Activated naive CD4-positive, alpha-beta T cell treated with anti-CD3 and anti-CD28 coated beads for 36 hours (primary cell): ENCODE results near the gene GPR176. TPM values are rescaled to one million over a fixed set of nuclear protein-coding genes. Genes with fewer than 3 reads are reported as not detected.
A peak's percentile ranks its signal among the peaks of the same experiment; 100 is the strongest.

Source experiments
- CTCF ChIA-PET: fragments of 350-600 bp; sonication (Branson Sonifier 250); formaldehyde crosslinking; loops from one replicate; lab custom pipeline; 2021; ENCODE audit warnings: antibody characterized with exemption; lab: Charles Lee
- DNase-seq: peaks from one replicate; pipeline ENCODE4 v3.0.0-alpha.2; 2020
- H3K27ac Mint-ChIP-seq: one replicate; pipeline ENCODE4 v1.8.0; 2021; ENCODE audit warnings: mild to moderate bottlenecking, mixed read lengths
- H3K27me3 Mint-ChIP-seq: one replicate; pipeline ENCODE4 v1.8.0; 2021; ENCODE audit warnings: low read depth, mixed read lengths
- H3K36me3 Mint-ChIP-seq: one replicate; pipeline ENCODE4 v1.8.0; 2021; ENCODE audit warnings: low read depth, mixed read lengths
- H3K4me1 Mint-ChIP-seq: one replicate; pipeline ENCODE4 v1.8.0; 2021; ENCODE audit warnings: low read depth, mixed read lengths
- H3K4me3 Mint-ChIP-seq: one replicate; pipeline ENCODE4 v1.8.0; 2021; ENCODE audit warnings: mild to moderate bottlenecking, moderate library complexity, mixed read lengths
- H3K9me3 Mint-ChIP-seq: one replicate; pipeline ENCODE4 v1.8.0; 2021; ENCODE audit warnings: mixed read lengths
- intact Hi-C: fragments of 100-400 bp; cut with micrococcal nuclease; formaldehyde crosslinking; loops from one replicate; pipeline ENCODE4 v1.15.1; 2023
- total RNA-seq, 2 experiments: library from RNA; stranded (reverse); gene quantifications; one replicate each; pipeline ENCODE4 v1.2.3, GENCODE V29; 2021

GPR176 gene
- total RNA-seq, 2 experiments from 2014 or later, result 0.17 to 0.24 TPM

- intact Hi-C loops, result loop anchor here (5.0 kb wide), 1 partner anchor 135 kb away; no protein-coding TSS in a partner anchor
Observed at GRCh38 chr15:39887211-39887610, 32.9 kb downstream of the GPR176 start.

GRCh38 chr15:39886418-39886817, 33.6 kb downstream of the GPR176 start:
- H3K4me1 Mint-ChIP-seq, result no peaks in the 10 kb centered on the region
- intact Hi-C loops, result loop anchor here (5.0 kb wide), 1 partner anchor 136 kb away; no protein-coding TSS in a partner anchor
- CTCF ChIA-PET, result no interaction called here
- no peak overlapping the region for H3K4me3 Mint-ChIP-seq
- DNase-seq, result no peak
- no peaks in the 10 kb centered on the region for H3K36me3 Mint-ChIP-seq
- no peaks in the 10 kb centered on the region for H3K9me3 Mint-ChIP-seq
- H3K27me3 Mint-ChIP-seq, result peaks cover 7% of the 10 kb centered on the region
- no peak overlapping the region for H3K27ac Mint-ChIP-seq

More at GRCh38 chr15:39887211-39887610, 32.9 kb downstream of the GPR176 start:
- CTCF ChIA-PET, result interaction anchor here (0.6 to 1.5 kb wide), 10 partner anchors 22 to 398 kb away, joined by 3 to 6 read pairs (median 4); no protein-coding TSS in a partner anchor
- Mint-ChIP-seq H3K9me3 (no peaks in the 10 kb centered on the region), H3K36me3 (no peaks in the 10 kb centered on the region), H3K27ac (no peak overlapping the region), H3K4me1 (no peaks in the 10 kb centered on the region), H3K4me3 (no peak overlapping the region), H3K27me3 (peaks cover 7% of the 10 kb centered on the region)
- DNase-seq, result no peak

- DNase-seq, result no peak
- no peaks in the 10 kb centered on the region for H3K36me3 Mint-ChIP-seq
- peaks cover 7% of the 10 kb centered on the region for H3K27me3 Mint-ChIP-seq
- H3K27ac Mint-ChIP-seq, result no peak overlapping the region
- H3K4me1 Mint-ChIP-seq, result no peaks in the 10 kb centered on the region
- intact Hi-C loops, result loop anchor here (5.0 kb wide), 1 partner anchor 137 kb away; no protein-coding TSS in a partner anchor
- CTCF ChIA-PET, result no interaction called here
- no peaks in the 10 kb centered on the region for H3K9me3 Mint-ChIP-seq
- H3K4me3 Mint-ChIP-seq, result no peak overlapping the region
Observed at GRCh38 chr15:39885099-39885777, 34.8 kb downstream of the GPR176 start.

- peaks cover 7% of the 10 kb centered on the region for H3K27me3 Mint-ChIP-seq
- no peak overlapping the region for H3K4me3 Mint-ChIP-seq
- no peaks in the 10 kb centered on the region for H3K9me3 Mint-ChIP-seq
- no peak for DNase-seq
- CTCF ChIA-PET, result interaction anchor here (0.8 kb wide), 1 partner anchor 128 kb away, joined by 3 read pairs; no protein-coding TSS in a partner anchor
- no peak overlapping the region for H3K27ac Mint-ChIP-seq
- no peaks in the 10 kb centered on the region for H3K4me1 Mint-ChIP-seq
- intact Hi-C loops, result no loop called here
- no peaks in the 10 kb centered on the region for H3K36me3 Mint-ChIP-seq
Observed at GRCh38 chr15:39884351-39884750, 35.7 kb downstream of the GPR176 start.

GRCh38 chr15:39882602-39883001, 37.5 kb downstream of the GPR176 start:
- no peak overlapping the region for H3K4me3 Mint-ChIP-seq
- H3K36me3 Mint-ChIP-seq, result no peaks in the 10 kb centered on the region
- intact Hi-C loops, result no loop called here
- peaks cover 7% of the 10 kb centered on the region for H3K27me3 Mint-ChIP-seq
- no peak overlapping the region for H3K27ac Mint-ChIP-seq
- DNase-seq, result no peak
- H3K4me1 Mint-ChIP-seq, result no peaks in the 10 kb centered on the region
- H3K9me3 Mint-ChIP-seq, result no peaks in the 10 kb centered on the region
- CTCF ChIA-PET, result interaction anchor here (0.6 to 0.7 kb wide), 2 partner anchors 46 to 110 kb away, joined by 3 read pairs; no protein-coding TSS in a partner anchor

DNA sequence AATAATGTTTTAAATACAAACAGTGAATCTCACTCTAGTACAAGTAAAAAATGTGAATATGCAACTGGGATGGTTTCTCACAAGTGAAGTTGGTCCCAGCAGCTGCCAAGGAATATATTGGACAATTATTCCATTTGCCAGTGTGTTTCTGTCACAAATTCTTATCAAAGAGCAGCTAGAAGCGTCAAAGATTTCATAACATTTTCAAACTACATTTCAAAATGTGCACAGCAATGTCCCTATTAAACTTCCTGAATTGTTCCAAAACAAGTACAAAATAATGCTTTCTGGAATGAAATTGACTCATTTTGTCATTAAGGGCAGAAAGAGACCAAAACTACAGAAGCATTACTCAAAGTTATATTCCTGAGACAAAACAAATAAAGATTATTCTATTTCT, 38.3 kb downstream of the GPR176 start:
- no peaks in the 10 kb centered on the region for H3K9me3 Mint-ChIP-seq
- H3K4me3 Mint-ChIP-seq, result no peak overlapping the region
- H3K27ac Mint-ChIP-seq, result no peak overlapping the region
- CTCF ChIA-PET, result no interaction called here
- intact Hi-C loops, result no loop called here
- peaks cover 7% of the 10 kb centered on the region for H3K27me3 Mint-ChIP-seq
- H3K4me1 Mint-ChIP-seq, result no peaks in the 10 kb centered on the region
- DNase-seq, result no peak
- H3K36me3 Mint-ChIP-seq, result no peaks in the 10 kb centered on the region

DNA sequence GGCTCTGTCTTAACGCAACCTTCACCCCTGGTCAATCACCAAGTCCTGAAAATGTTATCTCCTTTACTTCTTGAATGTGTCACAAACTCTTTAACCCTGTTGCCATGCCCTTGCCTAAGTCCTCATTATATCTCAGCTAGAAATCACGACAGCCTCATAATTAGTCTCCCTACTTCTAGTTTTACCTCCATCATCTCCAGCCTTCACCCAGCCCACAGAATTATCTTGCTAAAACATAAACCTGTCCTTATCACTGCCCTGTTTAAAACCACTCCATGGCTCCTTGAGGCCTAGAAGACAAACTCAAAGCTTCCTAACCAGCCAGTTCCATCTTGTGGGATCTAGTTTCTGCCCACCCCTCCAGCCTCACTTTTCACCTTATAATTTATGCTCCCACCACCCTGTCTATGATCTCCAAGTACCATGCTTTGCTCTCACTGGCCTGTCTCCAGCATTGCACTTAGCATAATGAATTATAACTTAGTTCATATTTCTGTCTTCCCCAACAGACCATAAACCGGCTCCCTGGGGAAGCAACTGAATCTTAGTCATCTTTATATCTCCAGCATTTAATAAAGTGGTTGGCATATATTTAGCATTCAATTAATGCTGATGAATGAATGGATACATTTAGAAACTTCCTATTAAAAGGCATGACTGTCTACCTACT, 39.2 kb downstream of the GPR176 start:
- CTCF ChIA-PET, result no interaction called here
- intact Hi-C loops, result no loop called here
- Mint-ChIP-seq H3K9me3 (no peaks in the 10 kb centered on the region), H3K4me1 (no peaks in the 10 kb centered on the region), H3K4me3 (no peak overlapping the region), H3K27ac (no peak overlapping the region), H3K36me3 (no peaks in the 10 kb centered on the region), H3K27me3 (peaks cover 7% of the 10 kb centered on the region)
- no peak for DNase-seq

DNA sequence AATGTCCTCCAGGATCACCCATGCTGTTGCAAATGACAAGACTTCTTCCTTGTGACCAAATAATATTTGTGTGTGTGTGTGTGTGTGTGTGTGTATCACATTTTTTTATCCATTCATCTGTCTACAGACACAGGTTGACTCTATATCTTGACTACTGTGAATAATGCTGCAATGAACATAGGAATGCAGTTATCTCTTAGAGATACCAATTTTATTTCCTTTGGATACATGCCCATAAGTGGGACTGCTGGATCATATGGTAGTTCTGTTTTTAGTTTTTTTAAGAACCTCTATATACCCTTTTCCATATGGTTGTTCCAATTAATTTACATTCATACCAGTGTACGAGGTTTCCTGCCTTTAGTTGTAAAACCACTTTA, 41.7 kb downstream of the GPR176 start:
- no peak for DNase-seq
- H3K4me3 Mint-ChIP-seq, result no peak overlapping the region
- intact Hi-C loops, result no loop called here
- H3K36me3 Mint-ChIP-seq, result no peaks in the 10 kb centered on the region
- H3K9me3 Mint-ChIP-seq, result no peaks in the 10 kb centered on the region
- no peak overlapping the region for H3K27ac Mint-ChIP-seq
- CTCF ChIA-PET, result interaction anchor here (0.7 kb wide), 1 partner anchor 208 kb away, joined by 4 read pairs; no protein-coding TSS in a partner anchor
- H3K4me1 Mint-ChIP-seq, result peaks cover 4% of the 10 kb centered on the region
- peaks cover 4% of the 10 kb centered on the region for H3K27me3 Mint-ChIP-seq

DNA sequence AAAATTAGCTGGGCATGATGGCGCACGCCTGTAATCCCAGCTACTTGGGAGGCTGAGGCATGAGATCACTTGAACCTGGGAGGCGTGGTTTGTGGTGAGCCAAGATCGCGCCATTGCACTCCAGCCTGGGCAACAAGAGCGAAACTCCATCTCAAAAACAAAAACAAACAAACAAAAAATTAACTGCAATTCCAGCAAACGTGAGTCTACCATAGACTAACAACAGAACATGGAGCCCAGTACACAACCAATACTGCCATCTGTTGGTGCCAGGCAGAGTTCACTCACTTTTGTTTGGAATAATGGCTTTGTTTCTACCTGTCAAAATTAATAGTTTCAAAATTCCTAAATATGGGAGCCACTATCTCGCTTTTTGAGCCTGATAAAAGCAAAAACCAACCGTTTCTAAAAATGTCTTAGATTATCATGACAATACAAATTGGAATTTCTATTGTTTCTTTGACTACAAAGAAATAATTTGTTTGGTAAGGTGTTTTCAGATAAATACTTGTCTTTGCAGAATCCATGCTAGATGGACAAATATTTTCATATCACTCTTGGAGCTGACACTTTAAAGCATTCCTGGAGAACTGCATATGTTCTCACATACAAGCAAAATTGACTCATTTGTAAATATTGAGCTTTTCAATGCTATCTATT, 45.0 kb downstream of the GPR176 start:
- H3K4me3 Mint-ChIP-seq, result no peak overlapping the region
- no peak overlapping the region for H3K27ac Mint-ChIP-seq
- intact Hi-C loops, result loop anchor here (1.0 to 5.0 kb wide), 4 partner anchors 73 to 293 kb away; partner anchors contain the start of gene THBS1
- H3K27me3 Mint-ChIP-seq, result peaks cover 2% of the 10 kb centered on the region
- CTCF ChIA-PET, result interaction anchor here (0.6 to 3.2 kb wide), 8 partner anchors 24 to 189 kb away, joined by 3 to 17 read pairs (median 4); partner anchors contain the start of gene FSIP1
- H3K9me3 Mint-ChIP-seq, result no peaks in the 10 kb centered on the region
- H3K36me3 Mint-ChIP-seq, result no peaks in the 10 kb centered on the region
- peak; percentile 54 for DNase-seq
- H3K4me1 Mint-ChIP-seq, result peaks cover 4% of the 10 kb centered on the region

DNA sequence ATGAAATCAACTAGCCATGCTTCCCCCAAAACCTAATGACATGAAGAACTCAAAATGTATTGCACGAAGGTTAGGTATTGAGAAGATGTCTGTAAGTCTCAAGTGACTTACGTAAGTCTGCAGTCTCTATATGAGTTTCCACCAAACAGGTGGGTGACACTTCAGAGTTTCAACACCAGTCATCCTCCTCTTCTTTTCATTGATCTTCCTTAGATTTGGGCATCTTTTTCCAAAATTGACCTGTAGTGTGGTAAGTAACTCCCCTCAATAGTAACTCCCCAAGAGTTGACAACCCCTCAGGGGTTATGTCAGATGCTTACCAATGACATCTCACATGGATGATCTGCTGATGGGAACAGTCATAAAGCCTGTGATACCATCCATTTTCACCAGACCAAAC, 46.1 kb downstream of the GPR176 start:
- intact Hi-C loops, result loop anchor here (5.0 kb wide), 1 partner anchor 292 kb away; the partner anchor contains the start of gene THBS1
- no peaks in the 10 kb centered on the region for H3K36me3 Mint-ChIP-seq
- DNase-seq, result peak; percentile 6
- no peak overlapping the region for H3K4me3 Mint-ChIP-seq
- peaks cover 4% of the 10 kb centered on the region for H3K4me1 Mint-ChIP-seq
- CTCF ChIA-PET, result interaction anchor here (0.6 to 3.2 kb wide), 5 partner anchors 40 to 188 kb away, joined by 4 to 17 read pairs (median 6); no protein-coding TSS in a partner anchor
- H3K9me3 Mint-ChIP-seq, result no peaks in the 10 kb centered on the region
- H3K27ac Mint-ChIP-seq, result no peak overlapping the region
- peaks cover 2% of the 10 kb centered on the region for H3K27me3 Mint-ChIP-seq

DNA sequence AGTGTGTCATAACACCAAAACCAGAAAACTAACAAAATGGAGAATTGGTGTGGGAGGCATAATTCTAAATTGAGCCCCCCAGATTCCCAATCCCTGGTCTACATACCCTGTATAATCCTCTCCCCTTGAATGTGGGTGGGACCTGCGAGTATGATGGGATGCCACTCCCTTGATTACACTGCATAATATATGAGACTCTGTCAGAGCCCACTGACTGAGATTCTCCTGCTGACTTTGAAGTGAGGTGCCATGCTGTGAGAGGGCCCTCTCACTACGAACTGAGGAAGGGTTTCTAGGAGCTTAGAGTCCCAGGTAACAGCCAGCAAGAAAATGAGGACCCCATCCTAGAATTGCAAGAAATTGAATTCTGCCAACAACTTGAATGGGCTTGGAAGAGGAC, 49.5 kb downstream of the GPR176 start:
- peaks cover 4% of the 10 kb centered on the region for H3K4me1 Mint-ChIP-seq
- no peaks in the 10 kb centered on the region for H3K9me3 Mint-ChIP-seq
- intact Hi-C loops, result loop anchor here (5.0 kb wide), 1 partner anchor 288 kb away; the partner anchor contains the start of gene THBS1
- H3K36me3 Mint-ChIP-seq, result no peaks in the 10 kb centered on the region
- no peak for DNase-seq
- peaks cover 8% of the 10 kb centered on the region for H3K27me3 Mint-ChIP-seq
- H3K27ac Mint-ChIP-seq, result no peak overlapping the region
- no peak overlapping the region for H3K4me3 Mint-ChIP-seq
- CTCF ChIA-PET, result interaction anchor here (0.6 kb wide), 1 partner anchor 167 kb away, joined by 3 read pairs; no protein-coding TSS in a partner anchor
